SU-DHL-6 (cell line): ENCODE results near the gene NID2.

ENCODE experiments used
- H2AFZ ChIP-seq: fragments of 200-600 bp; sonication (generic); 2 replicates; pipeline ENCODE4 v1.6.1; 2014; ENCODE audit warnings: low read depth, mild to moderate bottlenecking, moderate library complexity, mixed read lengths, antibody characterized with exemption, low read length; ENCODE audit not compliant: severe bottlenecking
- H3F3A ChIP-seq: fragments of 200-600 bp; shearing (Covaris generic); 2 replicates; pipeline ENCODE4 v1.6.0; 2016; ENCODE audit warnings: antibody characterized with exemption, mild to moderate bottlenecking; ENCODE audit not compliant: insufficient read depth
- H3K27ac ChIP-seq: fragments of 200-600 bp; sonication (generic); 2 replicates; pipeline ENCODE4 v1.5.1; 2016; ENCODE audit warnings: low read depth, mild to moderate bottlenecking, low read length, moderate library complexity, mixed read lengths
- H3K27me3 ChIP-seq: fragments of 200-600 bp; sonication (generic), shearing (Covaris generic); 2 replicates; pipeline ENCODE4 v1.6.0; 2014; ENCODE audit warnings: mild to moderate bottlenecking, low read length
- H3K36me3 ChIP-seq: fragments of 200-600 bp; sonication (generic); 2 replicates; pipeline ENCODE4 v1.6.1; 2014; ENCODE audit warnings: mild to moderate bottlenecking, low read length, mixed read lengths
- H3K4me2 ChIP-seq: fragments of 300-600, 200-600 bp; shearing (Covaris generic), sonication (generic); 2 replicates; pipeline ENCODE4 v1.6.0; 2014; ENCODE audit warnings: low read length, low read depth, mild to moderate bottlenecking; ENCODE audit not compliant: poor library complexity, severe bottlenecking
- H3K4me3 ChIP-seq: fragments of 200-600 bp; sonication (generic); 2 replicates; pipeline ENCODE4 v1.5.1; 2014; ENCODE audit warnings: antibody characterized with exemption, low read length, mild to moderate bottlenecking, mixed read lengths; ENCODE audit not compliant: insufficient read depth, poor library complexity, severe bottlenecking
- H3K79me2 ChIP-seq: fragments of 200-600 bp; sonication (generic); 2 replicates; pipeline ENCODE4 v1.6.1; 2014; ENCODE audit warnings: mild to moderate bottlenecking, low read length, moderate library complexity; ENCODE audit not compliant: insufficient read depth
- H3K9ac ChIP-seq: fragments of 200-600 bp; sonication (generic); 2 replicates; pipeline ENCODE4 v1.7.0; 2014; ENCODE audit warnings: mild to moderate bottlenecking, low read length
- H3K9me2 ChIP-seq: fragments of 200-600 bp; sonication (generic); replicated peaks from 2 replicates; pipeline ENCODE4 v1.6.1; 2014; ENCODE audit warnings: low read length; ENCODE audit not compliant: insufficient read depth
- H3K9me3 ChIP-seq: fragments of 200-600 bp; sonication (generic); 2 replicates; pipeline ENCODE4 v1.6.1; 2014; ENCODE audit warnings: low read length, mixed read lengths; ENCODE audit not compliant: insufficient read depth
- H4K20me1 ChIP-seq: fragments of 200-600 bp; sonication (generic); 2 replicates; pipeline ENCODE4 v1.6.1; 2014; ENCODE audit warnings: low read depth, mild to moderate bottlenecking, antibody characterized with exemption, low read length, moderate library complexity, mixed read lengths
- EZH2phosphoT487 ChIP-seq: fragments of 200-600 bp; sonication (generic), shearing (Covaris generic); conservative IDR thresholded peaks from 2 replicates; pipeline ENCODE4 v1.6.1; 2018; ENCODE audit warnings: mild to moderate bottlenecking, antibody characterized with exemption, low read length, moderate library complexity, mixed read lengths
- TF ChIP-seq, protein P1 (sequence below): fragments of 200-600 bp; sonication (generic); IDR thresholded peaks from one replicate; pipeline ENCODE4 v1.5.1; 2017; ENCODE audit warnings: antibody characterized with exemption, mild to moderate bottlenecking, low read length, moderate library complexity; ENCODE audit not compliant: insufficient read depth, poor library complexity, severe bottlenecking

Gene NID2

DNA sequence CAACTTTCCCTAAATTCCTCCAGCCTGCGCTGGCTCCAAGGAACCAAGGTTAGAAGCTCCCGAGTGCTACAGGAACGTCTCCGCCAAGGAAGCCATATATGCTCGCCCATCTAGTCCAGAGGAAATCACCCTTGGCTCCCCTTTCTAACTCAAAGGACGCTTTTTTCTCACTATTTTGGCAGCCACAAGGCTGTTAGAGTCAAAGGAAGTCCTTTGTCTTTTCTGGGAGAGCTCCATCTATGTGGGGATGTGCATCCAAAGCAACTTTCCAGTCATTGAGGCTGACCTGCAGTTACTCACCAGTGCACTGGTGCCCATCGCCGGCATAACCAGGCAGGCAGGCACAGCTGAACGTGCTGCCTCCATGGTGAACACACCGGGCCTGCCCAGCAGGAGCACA is 42.0 kb downstream of the NID2 start:
- H3K9ac ChIP-seq: no peak overlapping the region
- H3K36me3 ChIP-seq: no peaks in the 10 kb centered on the region
- H3F3A ChIP-seq: no peaks in the 10 kb centered on the region
- H3K9me2 ChIP-seq: no peaks in the 10 kb centered on the region
- no peaks in the 10 kb centered on the region for H3K79me2 ChIP-seq
- H4K20me1 ChIP-seq: no peaks in the 10 kb centered on the region
- H3K9me3 ChIP-seq: no peaks in the 10 kb centered on the region
- no peak overlapping the region for H2AFZ ChIP-seq
- TF ChIP-seq, protein P1, sequence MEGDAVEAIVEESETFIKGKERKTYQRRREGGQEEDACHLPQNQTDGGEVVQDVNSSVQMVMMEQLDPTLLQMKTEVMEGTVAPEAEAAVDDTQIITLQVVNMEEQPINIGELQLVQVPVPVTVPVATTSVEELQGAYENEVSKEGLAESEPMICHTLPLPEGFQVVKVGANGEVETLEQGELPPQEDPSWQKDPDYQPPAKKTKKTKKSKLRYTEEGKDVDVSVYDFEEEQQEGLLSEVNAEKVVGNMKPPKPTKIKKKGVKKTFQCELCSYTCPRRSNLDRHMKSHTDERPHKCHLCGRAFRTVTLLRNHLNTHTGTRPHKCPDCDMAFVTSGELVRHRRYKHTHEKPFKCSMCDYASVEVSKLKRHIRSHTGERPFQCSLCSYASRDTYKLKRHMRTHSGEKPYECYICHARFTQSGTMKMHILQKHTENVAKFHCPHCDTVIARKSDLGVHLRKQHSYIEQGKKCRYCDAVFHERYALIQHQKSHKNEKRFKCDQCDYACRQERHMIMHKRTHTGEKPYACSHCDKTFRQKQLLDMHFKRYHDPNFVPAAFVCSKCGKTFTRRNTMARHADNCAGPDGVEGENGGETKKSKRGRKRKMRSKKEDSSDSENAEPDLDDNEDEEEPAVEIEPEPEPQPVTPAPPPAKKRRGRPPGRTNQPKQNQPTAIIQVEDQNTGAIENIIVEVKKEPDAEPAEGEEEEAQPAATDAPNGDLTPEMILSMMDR: no peak
- no peak for TF ChIP-seq EZH2phosphoT487
- no peak overlapping the region for H3K4me3 ChIP-seq
- H3K27me3 ChIP-seq: no peaks in the 10 kb centered on the region
- no peak overlapping the region for H3K27ac ChIP-seq
- H3K4me2 ChIP-seq: no peak overlapping the region

DNA sequence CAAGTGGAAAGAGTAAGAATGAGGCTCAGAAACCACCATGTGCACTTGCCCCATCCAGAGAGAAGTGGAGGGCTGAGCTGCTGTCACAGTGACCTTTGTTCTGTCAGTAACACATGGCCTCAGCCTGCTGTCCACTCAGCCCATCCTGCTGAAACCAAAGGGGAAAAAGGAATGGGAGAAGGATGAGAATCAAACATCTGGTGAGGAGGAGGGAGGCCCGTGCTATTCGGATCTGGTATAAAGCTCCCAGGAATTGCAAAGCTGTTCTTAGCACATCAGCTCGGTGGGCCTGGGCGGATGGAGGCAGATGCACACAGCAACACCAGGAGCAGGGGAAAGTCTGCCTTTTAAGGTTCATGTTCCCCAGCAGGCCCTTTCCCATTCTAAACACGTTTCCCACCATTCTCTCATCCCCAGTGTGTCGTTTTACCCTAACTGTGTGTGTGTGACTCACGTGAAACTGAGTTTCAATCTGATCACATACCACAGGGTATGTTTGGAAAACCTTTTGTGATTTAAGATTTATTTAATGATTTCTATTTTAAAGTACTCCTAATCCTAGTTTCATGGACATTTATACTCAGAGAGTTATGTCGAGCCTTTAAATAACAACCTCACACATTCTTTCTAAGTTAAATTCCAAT is 42.7 kb downstream of the NID2 start:
- H3K9me2 ChIP-seq: no peaks in the 10 kb centered on the region
- no peaks in the 10 kb centered on the region for H3F3A ChIP-seq
- H2AFZ ChIP-seq: no peak overlapping the region
- H3K27ac ChIP-seq: no peak overlapping the region
- H3K9ac ChIP-seq: no peak overlapping the region
- H3K4me3 ChIP-seq: no peak overlapping the region
- no peaks in the 10 kb centered on the region for H3K9me3 ChIP-seq
- no peak for TF ChIP-seq EZH2phosphoT487
- TF ChIP-seq, protein P1: no peak
- no peak overlapping the region for H3K4me2 ChIP-seq
- H3K36me3 ChIP-seq: no peaks in the 10 kb centered on the region
- H4K20me1 ChIP-seq: no peaks in the 10 kb centered on the region
- no peaks in the 10 kb centered on the region for H3K79me2 ChIP-seq
- H3K27me3 ChIP-seq: no peaks in the 10 kb centered on the region

DNA sequence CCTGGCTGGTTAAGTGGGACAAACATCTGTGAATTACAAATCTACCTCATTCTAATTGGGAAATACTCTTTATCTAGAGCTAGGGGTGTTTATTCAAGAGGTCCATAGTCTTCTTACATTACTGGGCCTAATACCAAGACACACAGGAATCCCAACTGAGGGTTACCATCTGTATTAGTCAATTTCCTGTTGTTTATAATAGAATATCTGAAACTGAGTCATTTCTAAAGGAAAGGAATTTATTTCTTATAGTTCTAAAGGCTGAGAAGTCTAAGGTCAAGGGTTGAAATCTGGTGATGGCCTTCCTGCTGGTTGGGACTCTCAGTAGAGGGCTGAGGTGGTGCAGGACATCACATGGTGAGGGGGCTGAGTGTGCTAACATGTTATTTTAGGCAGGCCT is 43.5 kb downstream of the NID2 start:
- Histone ChIP-seq H3F3A (no peaks in the 10 kb centered on the region), H4K20me1 (no peaks in the 10 kb centered on the region), H3K9me2 (no peaks in the 10 kb centered on the region), H3K79me2 (no peaks in the 10 kb centered on the region), H3K9me3 (no peaks in the 10 kb centered on the region), H2AFZ (no peak overlapping the region), H3K9ac (no peak overlapping the region), H3K4me2 (no peak overlapping the region), H3K4me3 (no peak overlapping the region), H3K36me3 (no peaks in the 10 kb centered on the region), H3K27ac (no peak overlapping the region), H3K27me3 (no peaks in the 10 kb centered on the region)
- TF ChIP-seq, protein P1: no peak
- no peak for TF ChIP-seq EZH2phosphoT487
